Measurements from ENCODE around the gene CDK16. TPM values are rescaled to one million over a fixed set of nuclear protein-coding genes. Genes with fewer than 3 reads are reported as not detected.

CDK16 gene
- total RNA-seq, 1 experiment from 2014 or later, result 105 TPM

DNA sequence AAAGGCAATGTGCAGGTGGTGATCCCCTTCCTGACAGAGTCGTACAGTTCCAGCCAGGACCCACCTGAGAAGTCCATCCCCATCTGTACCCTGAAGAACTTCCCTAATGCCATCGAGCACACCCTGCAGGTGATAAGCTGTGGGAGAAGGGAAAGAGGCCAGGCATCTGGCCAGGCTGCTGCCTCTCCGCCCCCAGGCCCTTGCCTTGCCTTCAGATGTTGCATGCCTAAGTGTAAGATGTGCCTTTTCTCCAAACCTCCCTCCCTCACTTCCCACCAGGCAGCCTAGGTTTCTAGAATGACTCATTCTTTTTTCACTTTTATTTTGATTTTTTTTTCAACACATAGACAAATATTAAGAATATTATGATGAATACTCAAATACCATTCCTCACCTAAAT is 12.2 kb upstream of the CDK16 start:
- Histone ChIP-seq H3K36me3 (peaks cover 83% of the 10 kb centered on the region), H3K9me3 (replicated peaks) (no peaks in the 10 kb centered on the region), H3K4me1 (replicated peaks) (no peaks in the 10 kb centered on the region), H3K4me3 (no peak overlapping the region), H3K27me3 (replicated peaks) (no peaks in the 10 kb centered on the region), H3K27ac (no peak overlapping the region)
- DNase-seq (ENCODE audit: low read depth in 1 of 2, low spot score in 2 of 2), result no peak

GRCh38 chrX:47208108-47208507 is 10.4 kb upstream of the CDK16 start:
- no peaks in the 10 kb centered on the region for H3K27me3 ChIP-seq (replicated peaks)
- H3K27ac ChIP-seq, result no peak overlapping the region
- H3K36me3 ChIP-seq, result peaks cover 80% of the 10 kb centered on the region
- H3K9me3 ChIP-seq (replicated peaks), result no peaks in the 10 kb centered on the region
- no peak overlapping the region for H3K4me3 ChIP-seq
- DNase-seq (ENCODE audit: low read depth in 1 of 2, low spot score in 2 of 2), result no peak
- H3K4me1 ChIP-seq (replicated peaks), result no peaks in the 10 kb centered on the region

GRCh38 chrX:47209508-47210238 is 8.8 kb upstream of the CDK16 start:
- peaks cover 80% of the 10 kb centered on the region for H3K36me3 ChIP-seq
- no peaks in the 10 kb centered on the region for H3K9me3 ChIP-seq (replicated peaks)
- no peaks in the 10 kb centered on the region for H3K4me1 ChIP-seq (replicated peaks)

GRCh38 chrX:47210661-47211425 is 7.6 kb upstream of the CDK16 start:
- H3K36me3 ChIP-seq, result peaks cover 82% of the 10 kb centered on the region

More at GRCh38 chrX:47209508-47210238, 8.8 kb upstream of the CDK16 start:
- no peak overlapping the region for H3K27ac ChIP-seq
- no peaks in the 10 kb centered on the region for H3K27me3 ChIP-seq (replicated peaks)
- no peak overlapping the region for H3K4me3 ChIP-seq
- no peak for DNase-seq (ENCODE audit: low read depth in 1 of 2, low spot score in 2 of 2)

GRCh38 chrX:47212381-47213293 is 5.8 kb upstream of the CDK16 start:
- Histone ChIP-seq H3K36me3 (peaks cover 70% of the 10 kb centered on the region), H3K27ac (no peak overlapping the region)
- DNase-seq (ENCODE audit: low read depth in 1 of 2, low spot score in 2 of 2), result no peak

More at GRCh38 chrX:47210661-47211425, 7.6 kb upstream of the CDK16 start:
- Histone ChIP-seq H3K4me1 (replicated peaks) (no peaks in the 10 kb centered on the region), H3K4me3 (no peak overlapping the region), H3K27me3 (replicated peaks) (no peaks in the 10 kb centered on the region), H3K9me3 (replicated peaks) (no peaks in the 10 kb centered on the region), H3K27ac (no peak overlapping the region)
- no peak for DNase-seq (ENCODE audit: low read depth in 1 of 2, low spot score in 2 of 2)

GRCh38 chrX:47214435-47215077 is 3.9 kb upstream of the CDK16 start:
- peaks cover 61% of the 10 kb centered on the region for H3K36me3 ChIP-seq
- no peak overlapping the region for H3K4me3 ChIP-seq
- DNase-seq (ENCODE audit: low read depth in 1 of 2, low spot score in 2 of 2), result no peak
- H3K27me3 ChIP-seq (replicated peaks), result no peaks in the 10 kb centered on the region
- no peaks in the 10 kb centered on the region for H3K9me3 ChIP-seq (replicated peaks)
- H3K4me1 ChIP-seq (replicated peaks), result peaks cover 12% of the 10 kb centered on the region
- H3K27ac ChIP-seq, result no peak overlapping the region

More at GRCh38 chrX:47212381-47213293, 5.8 kb upstream of the CDK16 start:
- no peaks in the 10 kb centered on the region for H3K9me3 ChIP-seq (replicated peaks)
- H3K27me3 ChIP-seq (replicated peaks), result no peaks in the 10 kb centered on the region
- peaks cover 12% of the 10 kb centered on the region for H3K4me1 ChIP-seq (replicated peaks)
- H3K4me3 ChIP-seq, result no peak overlapping the region

DNA sequence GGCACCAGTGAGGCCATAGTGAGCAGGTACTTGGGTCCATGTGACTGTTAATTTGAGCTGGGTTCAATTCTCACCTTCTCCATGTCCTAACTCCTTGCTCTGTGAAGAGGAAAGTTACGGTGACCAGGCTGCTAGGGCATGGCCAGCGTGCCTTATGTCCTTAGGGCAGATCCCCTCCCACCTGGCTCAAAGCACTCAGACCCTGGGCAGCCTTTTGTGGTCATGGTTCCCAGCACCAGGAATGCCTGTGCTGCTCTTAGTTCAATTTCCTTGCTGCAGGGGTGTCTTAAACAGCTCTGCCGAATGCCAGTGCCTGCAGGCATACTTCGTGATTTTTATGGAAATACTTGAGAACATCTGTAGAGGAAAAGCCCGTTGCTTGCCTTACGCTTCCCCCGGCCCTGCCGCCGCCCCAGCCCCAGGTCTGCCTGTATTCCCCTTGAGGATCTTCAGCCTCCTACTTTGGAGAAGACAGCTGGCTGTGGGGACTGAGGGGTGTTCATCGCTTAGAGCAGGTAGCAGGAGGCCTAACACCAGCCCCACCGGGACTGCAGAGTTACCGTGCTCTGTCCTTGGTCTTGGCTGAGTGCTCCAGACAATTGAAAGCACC is 3.1 kb upstream of the CDK16 start:
- H3K4me1 ChIP-seq (replicated peaks), result peaks cover 12% of the 10 kb centered on the region
- H3K27me3 ChIP-seq (replicated peaks), result no peaks in the 10 kb centered on the region
- no peaks in the 10 kb centered on the region for H3K9me3 ChIP-seq (replicated peaks)
- no peak overlapping the region for H3K27ac ChIP-seq
- H3K36me3 ChIP-seq, result peaks cover 52% of the 10 kb centered on the region
- DNase-seq (ENCODE audit: low read depth in 1 of 2, low spot score in 2 of 2), result no peak
- H3K4me3 ChIP-seq, result no peak overlapping the region

GRCh38 chrX:47216393-47216925 is 2.0 kb upstream of the CDK16 start:
- Histone ChIP-seq H3K27me3 (replicated peaks) (no peaks in the 10 kb centered on the region), H3K36me3 (peaks cover 45% of the 10 kb centered on the region), H3K4me1 (replicated peaks) (peaks cover 15% of the 10 kb centered on the region), H3K27ac (no peak overlapping the region), H3K9me3 (replicated peaks) (no peaks in the 10 kb centered on the region), H3K4me3 (no peak overlapping the region)
- DNase-seq (ENCODE audit: low read depth in 1 of 2, low spot score in 2 of 2), result no peak

- Histone ChIP-seq H3K4me3 (no peak overlapping the region), H3K27ac (peak overlapping the region; percentile 14; the same call in 1 of the 2 replicates), H3K9me3 (replicated peaks) (no peaks in the 10 kb centered on the region), H3K27me3 (replicated peaks) (no peaks in the 10 kb centered on the region), H3K4me1 (replicated peaks) (peaks cover 15% of the 10 kb centered on the region), H3K36me3 (peaks cover 44% of the 10 kb centered on the region)
- DNase-seq (ENCODE audit: low read depth in 1 of 2, low spot score in 2 of 2), result no peak
These were observed 1.2 kb upstream of the CDK16 start for GRCh38 chrX:47217121-47217851.

DNA sequence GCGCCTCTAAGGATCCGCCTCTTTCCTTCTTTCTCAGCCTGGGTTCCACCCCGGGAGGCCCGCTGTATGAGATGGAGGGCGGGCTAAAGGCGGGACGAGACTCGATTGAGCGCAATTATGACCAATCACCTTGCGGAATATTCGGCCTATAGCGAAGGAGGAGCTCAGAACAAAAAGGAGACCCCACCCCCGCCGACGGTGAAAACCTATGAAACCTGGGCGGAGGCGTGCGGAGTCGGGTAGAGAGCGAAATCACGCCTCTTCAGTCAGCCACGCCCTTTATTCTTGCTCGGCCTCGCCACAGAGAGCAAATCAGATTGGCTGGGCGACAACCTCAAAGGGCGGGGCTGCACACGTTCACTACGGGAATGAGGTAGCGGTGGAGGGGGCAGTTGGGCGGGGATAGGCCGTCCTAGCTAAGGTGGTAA is 615 bp upstream of the CDK16 start:
- Histone ChIP-seq H3K4me1 (replicated peaks) (peaks cover 15% of the 10 kb centered on the region), H3K36me3 (peaks cover 38% of the 10 kb centered on the region), H3K27me3 (replicated peaks) (no peaks in the 10 kb centered on the region), H3K4me3 (peak overlapping the region; percentile 89), H3K9me3 (replicated peaks) (no peaks in the 10 kb centered on the region), H3K27ac (peak overlapping the region; percentile 95)
- peak; percentile 97 to 99 for DNase-seq (ENCODE audit: low read depth in 1 of 2, low spot score in 2 of 2)

DNA sequence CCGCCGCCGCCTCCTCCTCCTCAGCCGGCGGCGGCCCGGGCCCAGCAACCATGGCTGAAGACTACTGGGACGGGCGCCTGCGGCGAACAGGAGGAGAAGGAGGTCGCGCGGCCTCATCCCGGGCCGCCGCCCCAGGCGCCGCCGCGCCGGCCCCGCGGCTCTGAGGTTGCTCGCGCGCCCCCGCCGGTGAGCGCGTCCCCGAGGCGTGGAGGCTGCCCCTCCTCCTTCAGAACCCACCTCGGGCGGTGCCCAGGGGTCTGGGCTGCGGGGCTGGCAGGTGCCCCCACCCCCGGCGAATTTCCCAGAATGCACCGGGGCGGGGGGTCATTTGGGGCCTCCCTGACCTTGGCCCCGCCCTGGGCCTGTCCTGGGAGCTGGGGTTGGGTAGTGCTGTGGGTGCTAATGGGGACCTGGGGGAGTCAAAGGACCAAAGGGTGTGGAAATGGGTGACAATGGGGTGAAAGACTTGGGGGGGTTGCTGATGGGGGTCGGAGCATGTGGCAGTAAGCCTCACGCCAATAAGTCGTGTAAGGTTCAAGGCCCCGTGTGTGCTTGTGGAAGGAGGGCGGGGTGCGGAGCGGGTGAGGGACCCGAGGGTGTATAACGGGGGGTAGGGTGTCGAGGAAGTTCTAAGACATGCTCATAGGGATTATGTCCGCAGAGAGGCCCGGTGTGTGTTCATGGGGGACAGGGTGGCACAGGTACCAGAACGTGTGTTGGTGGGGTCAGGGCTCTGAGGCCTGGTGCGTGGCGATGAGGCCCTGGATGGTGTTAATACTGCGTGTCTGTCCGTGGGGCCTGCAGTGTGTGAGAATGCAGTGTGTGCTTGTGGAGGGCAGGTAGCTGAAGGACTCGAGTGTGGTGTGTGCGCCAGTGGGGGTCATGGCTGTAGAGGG is 687 bp downstream of the CDK16 start:
- Histone ChIP-seq H3K9me3 (replicated peaks) (no peaks in the 10 kb centered on the region), H3K36me3 (peaks cover 45% of the 10 kb centered on the region), H3K4me3 (peak overlapping the region; percentile 89), H3K27me3 (replicated peaks) (no peaks in the 10 kb centered on the region), H3K4me1 (replicated peaks) (peaks cover 15% of the 10 kb centered on the region), H3K27ac (peak overlapping the region; percentile 95)
- peak in 1 of 2 experiments; percentile 10 for DNase-seq (ENCODE audit: low read depth in 1 of 2, low spot score in 2 of 2)
